Choroid plexus epithelial cell (primary cell): ENCODE data around the gene ARTN.

Experiments used
- DNase-seq: peaks from one replicate; pipeline ENCODE4 v3.0.0-alpha.2; 2010; ENCODE audit warnings: low read depth
- H3K4me3 ChIP-seq: 2 replicates; pipeline ENCODE4 v1.5.1; 2011; ENCODE audit warnings: low read depth, mild to moderate bottlenecking, control low read depth, low read length, moderate library complexity
- TF ChIP-seq, protein P1 (sequence below): conservative IDR thresholded peaks from 2 replicates; pipeline ENCODE4 v1.5.1; 2011; ENCODE audit warnings: low read depth, mild to moderate bottlenecking, control low read depth, inconsistent platforms, low read length, moderate library complexity

Gene ARTN

DNA sequence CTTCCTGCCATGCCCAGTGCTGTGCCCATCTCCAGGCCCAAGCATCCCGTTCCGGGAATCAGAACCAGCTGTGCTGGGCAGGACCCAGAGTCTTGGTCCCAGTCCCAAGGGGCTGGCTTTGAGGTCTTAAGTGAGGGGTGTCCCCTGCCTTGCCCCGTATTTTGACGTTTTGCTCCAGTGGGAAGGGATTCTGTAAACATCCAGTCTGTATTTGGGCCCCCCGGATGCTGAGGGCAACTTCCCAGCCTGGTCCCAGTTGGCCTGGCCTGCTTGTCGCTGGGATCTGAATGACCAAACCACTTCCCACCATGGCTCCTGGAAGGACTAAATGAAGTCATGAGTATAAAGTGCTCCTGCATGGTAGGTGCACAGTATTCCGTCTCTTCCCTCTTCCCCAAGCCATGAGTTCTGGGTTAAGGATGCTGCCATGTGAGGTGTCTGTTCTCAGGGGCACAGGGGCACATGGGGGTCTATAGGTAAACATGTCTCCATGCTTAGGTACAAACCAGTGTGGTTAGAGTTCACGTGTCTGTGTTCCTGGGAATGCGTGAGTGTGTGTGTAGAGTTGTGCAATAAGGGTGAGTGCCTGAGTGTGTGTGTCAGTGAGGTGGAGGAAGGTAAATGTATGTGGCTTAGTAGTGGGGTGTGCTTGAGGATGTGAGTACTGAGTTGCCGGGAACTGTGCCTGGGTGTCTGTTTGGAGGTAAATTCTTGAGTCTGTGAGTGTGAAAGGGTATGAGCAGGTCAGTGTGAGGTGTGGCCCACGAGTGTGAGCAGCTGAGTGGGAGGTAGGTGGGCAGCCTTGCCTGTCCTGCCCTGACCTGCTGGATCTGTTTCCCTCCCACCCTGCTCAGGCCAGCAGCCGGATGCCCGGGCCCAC lies 46.9 kb downstream of the ARTN start:
- TF ChIP-seq, protein P1, sequence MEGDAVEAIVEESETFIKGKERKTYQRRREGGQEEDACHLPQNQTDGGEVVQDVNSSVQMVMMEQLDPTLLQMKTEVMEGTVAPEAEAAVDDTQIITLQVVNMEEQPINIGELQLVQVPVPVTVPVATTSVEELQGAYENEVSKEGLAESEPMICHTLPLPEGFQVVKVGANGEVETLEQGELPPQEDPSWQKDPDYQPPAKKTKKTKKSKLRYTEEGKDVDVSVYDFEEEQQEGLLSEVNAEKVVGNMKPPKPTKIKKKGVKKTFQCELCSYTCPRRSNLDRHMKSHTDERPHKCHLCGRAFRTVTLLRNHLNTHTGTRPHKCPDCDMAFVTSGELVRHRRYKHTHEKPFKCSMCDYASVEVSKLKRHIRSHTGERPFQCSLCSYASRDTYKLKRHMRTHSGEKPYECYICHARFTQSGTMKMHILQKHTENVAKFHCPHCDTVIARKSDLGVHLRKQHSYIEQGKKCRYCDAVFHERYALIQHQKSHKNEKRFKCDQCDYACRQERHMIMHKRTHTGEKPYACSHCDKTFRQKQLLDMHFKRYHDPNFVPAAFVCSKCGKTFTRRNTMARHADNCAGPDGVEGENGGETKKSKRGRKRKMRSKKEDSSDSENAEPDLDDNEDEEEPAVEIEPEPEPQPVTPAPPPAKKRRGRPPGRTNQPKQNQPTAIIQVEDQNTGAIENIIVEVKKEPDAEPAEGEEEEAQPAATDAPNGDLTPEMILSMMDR = no peak
- peak overlapping the region; percentile 66 for H3K4me3 ChIP-seq
- DNase-seq = peak; percentile 49

DNA sequence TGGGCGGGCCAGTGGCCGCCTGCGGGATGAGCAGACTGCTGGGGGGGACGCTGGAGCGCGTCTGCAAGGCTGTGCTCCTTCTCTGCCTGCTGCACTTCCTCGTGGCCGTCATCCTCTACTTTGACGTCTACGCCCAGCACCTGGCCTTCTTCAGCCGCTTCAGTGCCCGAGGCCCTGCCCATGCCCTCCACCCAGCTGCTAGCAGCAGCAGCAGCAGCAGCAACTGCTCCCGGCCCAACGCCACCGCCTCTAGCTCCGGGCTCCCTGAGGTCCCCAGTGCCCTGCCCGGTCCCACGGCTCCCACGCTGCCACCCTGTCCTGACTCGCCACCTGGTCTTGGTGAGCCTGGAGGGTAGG lies 47.5 kb downstream of the ARTN start:
- TF ChIP-seq, protein P1 = no peak
- H3K4me3 ChIP-seq = no peak overlapping the region
- DNase-seq = no peak

DNA sequence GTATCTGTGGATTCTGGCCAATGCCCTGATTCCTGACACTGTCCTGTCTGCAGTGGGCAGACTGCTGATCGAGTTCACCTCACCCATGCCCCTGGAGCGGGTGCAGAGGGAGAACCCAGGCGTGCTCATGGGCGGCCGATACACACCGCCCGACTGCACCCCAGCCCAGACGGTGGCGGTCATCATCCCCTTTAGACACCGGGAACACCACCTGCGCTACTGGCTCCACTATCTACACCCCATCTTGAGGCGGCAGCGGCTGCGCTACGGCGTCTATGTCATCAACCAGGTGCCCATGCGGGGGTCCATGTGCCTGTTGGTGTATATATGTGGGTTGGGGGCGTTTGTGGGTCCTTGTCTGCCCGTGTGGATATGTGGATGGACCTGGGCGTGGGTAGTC lies 48.0 kb downstream of the ARTN start:
- no peak overlapping the region for H3K4me3 ChIP-seq
- DNase-seq = no peak

DNA sequence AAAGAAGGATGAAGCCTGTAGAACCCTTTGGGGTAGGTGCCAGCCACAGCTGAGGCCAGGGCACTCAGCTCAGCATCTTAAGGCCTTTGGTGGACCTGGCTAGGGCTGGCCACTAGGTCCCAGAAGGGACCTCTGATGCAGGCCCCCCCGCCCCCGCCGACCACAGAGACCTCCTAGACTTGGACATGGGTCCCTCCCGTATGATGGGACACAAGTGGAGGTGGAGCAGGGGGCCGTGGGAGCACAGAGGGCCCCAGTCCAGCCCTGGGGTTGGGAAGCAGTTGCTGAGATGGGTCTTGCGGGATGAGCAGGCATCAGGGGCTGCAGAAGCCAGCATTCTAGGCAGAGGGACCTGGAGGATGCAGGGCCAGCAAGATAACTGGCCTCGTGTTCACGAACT lies 48.6 kb downstream of the ARTN start:
- no peak for DNase-seq
- TF ChIP-seq, protein P1 = no peak
- no peak overlapping the region for H3K4me3 ChIP-seq

More for the DNA sequence above, 48.0 kb downstream of the ARTN start:
- TF ChIP-seq, protein P1 = no peak

DNA sequence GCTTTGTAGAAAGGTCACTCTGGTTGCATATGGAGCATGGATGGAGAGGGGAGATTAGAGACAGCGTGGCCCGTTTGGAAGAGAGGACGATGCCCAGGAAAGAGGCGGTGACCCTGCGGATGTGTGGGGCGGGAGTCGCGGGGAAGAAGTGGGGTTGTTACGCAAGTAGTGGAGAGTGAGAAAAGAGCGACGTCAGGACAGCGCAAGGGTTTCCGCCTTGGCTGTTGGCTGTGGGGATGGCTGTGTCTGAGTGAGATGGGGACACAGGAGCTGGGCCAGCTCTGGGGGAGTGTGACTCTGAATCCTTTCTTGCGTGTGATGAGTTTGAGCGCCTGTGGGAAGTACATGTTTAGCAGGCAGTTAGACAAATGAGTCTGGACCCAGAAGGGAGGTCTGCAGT lies 49.2 kb downstream of the ARTN start:
- TF ChIP-seq, protein P1 = no peak
- DNase-seq = no peak
- no peak overlapping the region for H3K4me3 ChIP-seq

DNA sequence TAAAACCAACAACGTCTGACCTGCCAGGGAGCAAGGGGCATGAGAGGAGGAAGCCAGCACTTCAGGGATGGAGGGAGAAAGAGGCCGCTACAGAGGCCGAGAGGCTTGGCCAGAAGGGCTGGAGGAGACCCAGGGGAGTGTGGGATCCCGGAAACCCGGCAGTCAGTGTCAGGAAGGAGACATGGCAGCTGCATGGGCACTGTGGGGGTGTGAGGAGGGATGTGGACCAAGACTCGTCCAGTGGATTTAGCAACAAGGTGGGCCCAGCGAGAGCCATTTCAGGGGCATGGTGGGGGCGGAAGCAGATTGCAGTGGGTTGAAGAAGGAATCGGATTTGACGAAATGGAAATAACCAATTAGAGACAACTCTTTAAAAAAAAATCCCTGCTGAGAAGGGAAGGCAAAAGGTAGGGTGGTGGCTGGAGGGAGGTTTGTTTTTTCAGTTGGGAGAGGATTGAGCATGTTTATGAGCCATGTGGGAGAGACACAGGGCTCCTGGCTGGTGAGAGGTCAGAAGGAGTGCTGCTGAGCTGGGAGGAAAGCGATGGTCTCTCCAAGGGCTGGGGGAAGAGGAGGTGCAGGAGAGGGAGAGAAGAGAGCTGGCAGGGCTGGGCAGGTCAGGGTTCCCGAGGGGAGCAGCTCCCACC lies 49.8 kb downstream of the ARTN start:
- no peak for DNase-seq
- H3K4me3 ChIP-seq = no peak overlapping the region
- TF ChIP-seq, protein P1 = no peak

DNA sequence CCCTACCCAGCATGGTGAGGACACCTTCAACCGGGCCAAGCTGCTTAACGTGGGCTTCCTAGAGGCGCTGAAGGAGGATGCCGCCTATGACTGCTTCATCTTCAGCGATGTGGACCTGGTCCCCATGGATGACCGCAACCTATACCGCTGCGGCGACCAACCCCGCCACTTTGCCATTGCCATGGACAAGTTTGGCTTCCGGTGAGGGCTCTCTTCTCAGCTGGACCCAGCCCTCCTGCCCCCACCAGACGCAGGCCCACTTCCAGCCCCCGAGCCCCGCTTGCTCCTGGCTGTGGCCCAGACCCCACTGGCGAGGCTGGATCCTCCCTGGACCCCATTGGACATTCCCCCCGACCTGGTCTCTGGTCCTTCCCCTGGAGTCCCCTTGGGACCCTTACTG lies 51.3 kb downstream of the ARTN start:
- TF ChIP-seq, protein P1 = no peak
- H3K4me3 ChIP-seq = no peak overlapping the region
- DNase-seq = no peak
